ENCODE data around the gene ACMSD.

GRCh38 chr2:134839649-134840048 is 1.2 kb downstream of the ACMSD start:
- TF ChIP-seq CTCF (IDR thresholded peaks at IDR 0.05) (no peak), POLR2A (IDR thresholded peaks at IDR 0.05) (no peak)

Measured in testis (tissue), 2 donors.